HAP-1 (cell line): ENCODE data around the gene ANTXR2.
A peak's percentile ranks its signal among the peaks of the same experiment; 100 is the strongest.
"Not testable (repeated sequence)": the region's sequence is repeated elsewhere in the genome, so short reads cannot be mapped to it uniquely, and the experiment has no call there.

ENCODE experiments used
- DNase-seq, 2 experiments: peaks; one replicate each; pipeline ENCODE4 v3.0.0-alpha.2; 2016 to 2020; ENCODE audit warnings: low spot score in 2 of 2
- H3K27me3 ChIP-seq: fragments of 250-450 bp; sonication (Bioruptor Pico); 2 replicates; pipeline ENCODE4 v1.5.1; 2020; ENCODE audit warnings: low read depth, mild to moderate bottlenecking, moderate library complexity
- H3K36me3 ChIP-seq: fragments of 250-450 bp; sonication (Bioruptor Pico); replicated peaks from 2 replicates; pipeline ENCODE4 v1.5.1; 2020; ENCODE audit warnings: mild to moderate bottlenecking
- H3K4me1 ChIP-seq: fragments of 250-450 bp; sonication (Bioruptor Pico); 2 replicates; pipeline ENCODE4 v1.5.1; 2020; ENCODE audit warnings: mild to moderate bottlenecking
- H3K4me3 ChIP-seq: fragments of 250-450 bp; sonication (Bioruptor Pico); 2 replicates; pipeline ENCODE4 v1.5.1; 2020; ENCODE audit warnings: mild to moderate bottlenecking, moderate library complexity
- H3K9me3 ChIP-seq: fragments of 250-450 bp; sonication (Bioruptor Pico); 2 replicates; pipeline ENCODE4 v1.5.1; 2020; ENCODE audit warnings: mild to moderate bottlenecking, moderate library complexity
- in situ Hi-C: fragments of 300-500 bp; cut with MboI; formaldehyde crosslinking; loops from 3 replicates; pipeline ENCODE4 v1.14.3; 2020; ENCODE audit warnings: low sequenced_read_pairs, inconsistent platforms, mixed read lengths

ANTXR2 gene

DNA sequence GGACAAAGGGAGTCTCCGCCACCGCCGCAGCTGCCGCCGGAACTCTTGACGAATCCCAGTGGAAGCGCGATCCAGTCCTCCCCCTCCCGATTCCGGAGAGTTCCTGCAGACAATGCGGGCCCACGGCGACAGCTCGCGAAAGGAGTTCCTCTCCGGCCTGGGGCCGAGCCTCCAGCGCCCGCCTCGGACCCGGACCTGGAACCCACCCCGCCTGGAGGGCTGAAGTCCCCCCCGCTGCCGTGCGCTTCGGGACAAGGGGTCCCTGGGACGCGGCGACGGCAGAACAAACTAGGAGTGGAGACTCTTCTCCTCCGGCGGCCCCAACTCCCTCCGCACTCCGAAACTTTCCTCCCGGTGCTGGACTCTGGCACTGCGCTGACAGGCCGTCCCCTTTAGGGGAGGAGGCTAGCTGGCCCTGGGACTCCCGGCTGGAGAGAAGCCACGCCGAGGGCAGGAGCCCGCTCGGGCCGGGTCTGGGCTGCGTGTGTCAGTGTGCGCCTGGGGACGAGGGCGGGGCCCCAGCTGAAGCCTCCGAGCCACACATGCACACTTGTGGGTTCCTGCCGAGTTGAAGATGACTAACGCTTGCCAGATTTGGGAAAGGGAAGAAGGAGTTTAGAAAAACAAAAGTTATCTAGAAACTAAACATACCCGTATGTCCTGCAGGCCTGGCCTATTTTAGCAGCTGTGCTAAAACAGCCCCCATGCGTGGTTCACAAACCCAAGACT is at the start of gene ANTXR2:
ANTXR2 (minus strand) TSS at position 486 of the 729 bp plus-strand sequence. CDS start 669 bp downstream, outside the sequence.
- peak within 1 kb of the TSS; percentile 69 for H3K4me3 ChIP-seq
- H3K27me3 ChIP-seq: no peaks in the 10 kb centered on the region

GRCh38 chr4:80121815-80122214 is 48.8 kb upstream of the ANTXR2 start:
- DNase-seq, H3K4me1 ChIP-seq, H3K36me3 ChIP-seq, H3K27me3 ChIP-seq, H3K9me3 ChIP-seq, in situ Hi-C loops, H3K4me3 ChIP-seq: not testable (repeated sequence)

More for the DNA sequence above, at the start of gene ANTXR2:
- Histone ChIP-seq H3K9me3 (no peaks in the 10 kb centered on the region), H3K36me3 (no peaks in the 10 kb centered on the region; the same call in 1 of the 2 replicates), H3K4me1 (peaks cover 10% of the 10 kb centered on the region)
- peak; percentile 74 to 87 for DNase-seq
- in situ Hi-C loops: no loop called here

DNA sequence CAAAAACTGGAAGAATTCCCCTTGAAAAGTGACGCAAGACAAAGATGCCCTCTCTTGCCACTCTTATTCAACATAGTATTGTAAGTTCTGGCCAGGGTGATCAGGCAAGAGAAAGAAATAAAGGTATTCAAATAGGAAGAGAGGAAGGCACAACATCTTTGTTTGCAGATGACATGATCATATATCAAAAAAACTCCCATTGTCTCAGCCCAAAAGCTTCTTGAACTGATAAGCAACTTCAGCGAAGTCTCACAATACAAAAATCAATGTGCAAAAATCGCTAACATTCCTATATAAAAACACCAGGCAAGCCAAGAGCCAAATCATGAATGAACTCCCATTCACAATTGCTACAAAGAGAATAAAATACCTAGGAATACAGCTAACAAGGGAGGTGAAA is 46.6 kb upstream of the ANTXR2 start:
- H3K4me3 ChIP-seq, H3K4me1 ChIP-seq, H3K9me3 ChIP-seq, DNase-seq, H3K27me3 ChIP-seq, in situ Hi-C loops, H3K36me3 ChIP-seq: not testable (repeated sequence)

GRCh38 chr4:80116516-80116915 is 43.5 kb upstream of the ANTXR2 start:
- H3K27me3 ChIP-seq: no peaks in the 10 kb centered on the region
- no peaks in the 10 kb centered on the region for H3K9me3 ChIP-seq
- no peak overlapping the region for H3K4me3 ChIP-seq
- no peaks in the 10 kb centered on the region for H3K36me3 ChIP-seq
- no peak for DNase-seq
- in situ Hi-C loops: no loop called here
- no peaks in the 10 kb centered on the region for H3K4me1 ChIP-seq

GRCh38 chr4:80115368-80116181 is 42.5 kb upstream of the ANTXR2 start:
- no peak overlapping the region for H3K4me3 ChIP-seq
- no peaks in the 10 kb centered on the region for H3K9me3 ChIP-seq

GRCh38 chr4:80114732-80115265 is 41.8 kb upstream of the ANTXR2 start:
- no peaks in the 10 kb centered on the region for H3K9me3 ChIP-seq
- no peak overlapping the region for H3K4me3 ChIP-seq
- no peaks in the 10 kb centered on the region for H3K36me3 ChIP-seq
- H3K27me3 ChIP-seq: no peaks in the 10 kb centered on the region
- DNase-seq: no peak
- in situ Hi-C loops: no loop called here
- H3K4me1 ChIP-seq: no peaks in the 10 kb centered on the region

More at GRCh38 chr4:80115368-80116181, 42.5 kb upstream of the ANTXR2 start:
- DNase-seq: no peak
- H3K4me1 ChIP-seq: no peaks in the 10 kb centered on the region
- in situ Hi-C loops: no loop called here
- H3K36me3 ChIP-seq: no peaks in the 10 kb centered on the region
- no peaks in the 10 kb centered on the region for H3K27me3 ChIP-seq

DNA sequence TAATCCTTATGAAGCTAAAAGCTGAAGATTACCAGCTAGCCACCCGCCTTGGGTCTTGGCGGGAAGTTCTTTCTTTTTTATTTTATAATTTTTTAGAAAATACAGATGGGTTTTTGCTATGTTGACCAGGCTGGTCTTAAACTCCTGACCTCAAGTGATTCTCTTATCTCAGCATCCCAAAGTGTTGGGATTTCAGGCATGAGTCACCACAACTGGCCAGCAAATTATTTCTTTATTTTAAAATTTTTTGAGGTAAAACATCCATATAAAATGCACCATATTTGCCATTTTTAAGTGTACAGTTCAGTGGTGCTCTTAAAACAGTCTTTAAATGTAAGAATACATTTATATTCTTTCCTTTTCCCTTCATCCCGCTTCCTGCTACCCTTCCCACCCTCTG is 40.6 kb upstream of the ANTXR2 start:
- Histone ChIP-seq H3K4me3 (no peak overlapping the region), H3K27me3 (no peaks in the 10 kb centered on the region), H3K9me3 (no peaks in the 10 kb centered on the region), H3K4me1 (no peaks in the 10 kb centered on the region), H3K36me3 (no peaks in the 10 kb centered on the region)
- in situ Hi-C loops: no loop called here
- no peak for DNase-seq

GRCh38 chr4:80112236-80112635 is 39.2 kb upstream of the ANTXR2 start:
- DNase-seq: no peak
- Histone ChIP-seq H3K4me3 (no peak overlapping the region), H3K4me1 (no peaks in the 10 kb centered on the region), H3K36me3 (no peaks in the 10 kb centered on the region), H3K27me3 (no peaks in the 10 kb centered on the region), H3K9me3 (no peaks in the 10 kb centered on the region)
- in situ Hi-C loops: no loop called here

GRCh38 chr4:80111276-80111675 is 38.2 kb upstream of the ANTXR2 start:
- no peaks in the 10 kb centered on the region for H3K9me3 ChIP-seq
- DNase-seq: no peak
- in situ Hi-C loops: no loop called here
- no peaks in the 10 kb centered on the region for H3K36me3 ChIP-seq
- no peaks in the 10 kb centered on the region for H3K4me1 ChIP-seq
- H3K27me3 ChIP-seq: no peaks in the 10 kb centered on the region
- no peak overlapping the region for H3K4me3 ChIP-seq

- Histone ChIP-seq H3K4me3 (no peak overlapping the region), H3K36me3 (no peaks in the 10 kb centered on the region), H3K9me3 (no peaks in the 10 kb centered on the region), H3K4me1 (no peaks in the 10 kb centered on the region), H3K27me3 (no peaks in the 10 kb centered on the region)
- in situ Hi-C loops: no loop called here
- DNase-seq: no peak
Measured at GRCh38 chr4:80107374-80107773, 34.3 kb upstream of the ANTXR2 start.

DNA sequence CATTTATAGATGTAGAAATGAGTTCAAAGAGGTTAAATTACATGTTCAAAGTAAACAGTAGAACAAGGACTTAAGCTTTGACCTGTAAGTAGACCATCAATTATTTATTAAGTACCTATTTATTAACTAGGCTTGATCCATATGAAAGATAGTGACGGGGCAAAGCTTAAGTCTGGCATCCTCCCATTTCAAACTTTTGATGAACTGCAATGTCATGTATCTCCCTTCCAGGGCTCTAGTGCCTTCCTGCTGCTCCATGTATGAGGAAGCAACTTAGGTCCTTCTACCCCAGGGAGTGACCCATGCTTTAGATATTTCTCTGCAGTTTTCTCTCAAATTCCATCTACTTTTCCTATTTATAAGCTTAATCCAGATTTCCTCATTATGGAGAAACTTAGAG is 31.9 kb upstream of the ANTXR2 start:
- Histone ChIP-seq H3K4me3 (no peak overlapping the region), H3K36me3 (no peaks in the 10 kb centered on the region), H3K27me3 (peaks cover 2% of the 10 kb centered on the region; the same call in 1 of the 2 replicates), H3K4me1 (no peaks in the 10 kb centered on the region), H3K9me3 (no peaks in the 10 kb centered on the region)
- DNase-seq: no peak
- in situ Hi-C loops: no loop called here

- H3K9me3 ChIP-seq: no peaks in the 10 kb centered on the region
- H3K4me1 ChIP-seq: no peaks in the 10 kb centered on the region
- no peaks in the 10 kb centered on the region for H3K36me3 ChIP-seq
- peaks cover 2% of the 10 kb centered on the region; the same call in 1 of the 2 replicates for H3K27me3 ChIP-seq
- in situ Hi-C loops: no loop called here
- no peak overlapping the region for H3K4me3 ChIP-seq
- DNase-seq: no peak
Measured at GRCh38 chr4:80103629-80104028, 30.6 kb upstream of the ANTXR2 start.

DNA sequence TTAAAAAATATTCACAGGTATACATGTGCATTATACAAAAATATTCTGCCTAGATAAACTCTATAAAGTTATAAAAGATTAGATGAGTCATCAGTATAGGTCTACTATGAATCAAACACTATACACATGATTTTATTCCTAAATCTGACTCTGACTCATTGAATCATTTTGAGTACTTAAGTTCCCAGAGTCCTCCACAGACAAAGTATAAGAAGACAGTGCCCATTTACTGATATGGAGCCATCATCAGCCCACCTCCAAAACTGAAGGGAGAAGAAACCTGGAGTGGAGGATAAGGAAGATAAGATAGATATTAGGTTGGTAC is 28.7 kb upstream of the ANTXR2 start:
- Histone ChIP-seq H3K27me3 (peaks cover 2% of the 10 kb centered on the region; the same call in 1 of the 2 replicates), H3K36me3 (no peaks in the 10 kb centered on the region), H3K4me1 (no peaks in the 10 kb centered on the region), H3K9me3 (no peaks in the 10 kb centered on the region), H3K4me3 (no peak overlapping the region)
- no peak for DNase-seq
- in situ Hi-C loops: no loop called here
